GM18505 (cell line): ENCODE measurements around the gene KCNQ4.

ENCODE experiments used
- ATAC-seq: cut with Tn5 transposase; IDR thresholded peaks from one replicate; pipeline ENCODE4 v1.9.1; 2021; ENCODE audit not compliant: unreplicated experiment
- POLR2A ChIP-seq: IDR thresholded peaks from 4 replicates; pipeline ENCODE4 v1.6.1; 2011; ENCODE audit warnings: borderline replicate concordance; ENCODE audit not compliant: insufficient read depth, insufficient read length; ENCODE audit errors: extremely low read depth

The KCNQ4 gene

DNA sequence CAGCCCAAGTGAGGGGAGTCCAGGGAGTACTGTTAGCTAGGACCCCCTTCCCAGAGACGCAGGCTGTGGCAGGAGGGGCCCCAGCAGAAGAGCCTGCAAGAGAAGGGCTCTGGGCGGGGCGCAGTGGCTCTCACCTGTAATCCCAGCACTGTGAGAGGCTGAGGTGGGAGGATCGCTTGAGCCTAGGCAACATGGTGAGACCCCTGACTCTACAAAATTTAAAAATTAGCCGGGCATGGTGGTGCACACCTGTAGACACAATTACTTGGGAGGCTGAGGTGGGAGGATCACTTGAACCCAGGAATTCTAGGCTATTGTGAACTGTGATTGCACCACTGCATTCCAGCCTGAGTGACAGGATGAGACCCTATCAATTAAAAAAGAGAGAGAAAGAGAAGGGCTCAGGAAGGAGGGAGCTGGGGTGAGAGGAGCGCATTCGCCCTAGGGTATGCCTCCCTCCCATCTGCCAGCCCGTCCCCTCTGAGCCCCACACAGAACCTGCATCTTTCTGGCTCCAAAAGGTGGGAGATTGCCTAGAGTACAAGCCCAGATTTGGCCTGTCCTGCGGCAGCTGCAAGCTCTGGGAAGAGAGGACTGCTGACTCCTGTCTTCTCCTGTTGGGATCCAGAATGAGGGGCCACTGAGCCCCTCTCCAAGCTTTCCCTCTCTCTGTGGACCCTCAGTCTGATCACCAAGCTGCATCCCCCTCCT lies 3.6 kb downstream of the KCNQ4 start:
- TF ChIP-seq POLR2A: no peak
- no peak for ATAC-seq

DNA sequence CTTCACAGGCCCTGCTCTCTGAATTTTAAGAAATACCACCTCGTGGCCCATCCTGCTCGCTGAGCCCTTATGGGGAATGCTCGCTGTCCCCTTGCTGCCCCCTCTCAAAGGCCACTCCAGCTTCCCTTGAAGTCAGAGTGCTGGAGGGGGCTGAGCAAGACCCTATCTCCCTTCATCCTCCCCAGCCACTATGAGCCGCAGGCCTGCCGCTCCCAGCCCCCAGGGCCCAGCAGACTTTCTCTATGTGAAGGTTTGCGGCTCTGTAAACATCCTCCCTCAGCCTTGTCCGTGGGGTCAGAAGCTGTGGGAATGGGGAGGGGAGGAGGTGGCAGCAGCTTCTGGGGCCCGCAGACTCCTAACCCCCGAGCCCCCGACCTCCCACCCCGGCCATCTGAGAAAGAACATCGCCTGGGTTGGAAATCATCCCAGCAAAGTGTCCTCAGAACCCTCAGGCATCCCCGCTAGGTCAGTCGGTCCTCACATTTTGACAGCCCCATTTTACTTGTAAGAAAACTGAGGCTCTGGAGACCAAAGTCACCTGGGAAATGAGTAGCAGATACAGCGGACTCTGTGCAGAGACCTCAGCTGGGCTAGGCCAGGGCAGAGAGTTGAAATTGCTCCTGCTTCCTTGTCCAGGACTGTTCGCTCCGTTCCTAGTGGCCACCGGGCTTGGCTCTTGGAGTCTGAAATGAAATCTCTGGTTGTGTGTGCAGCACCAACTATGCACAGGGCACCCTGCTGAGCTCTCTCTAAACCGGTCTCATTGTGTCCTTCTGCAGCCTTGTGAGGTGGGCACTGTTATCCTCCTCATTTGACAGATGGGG lies 4.4 kb downstream of the KCNQ4 start:
- TF ChIP-seq POLR2A: no peak

DNA sequence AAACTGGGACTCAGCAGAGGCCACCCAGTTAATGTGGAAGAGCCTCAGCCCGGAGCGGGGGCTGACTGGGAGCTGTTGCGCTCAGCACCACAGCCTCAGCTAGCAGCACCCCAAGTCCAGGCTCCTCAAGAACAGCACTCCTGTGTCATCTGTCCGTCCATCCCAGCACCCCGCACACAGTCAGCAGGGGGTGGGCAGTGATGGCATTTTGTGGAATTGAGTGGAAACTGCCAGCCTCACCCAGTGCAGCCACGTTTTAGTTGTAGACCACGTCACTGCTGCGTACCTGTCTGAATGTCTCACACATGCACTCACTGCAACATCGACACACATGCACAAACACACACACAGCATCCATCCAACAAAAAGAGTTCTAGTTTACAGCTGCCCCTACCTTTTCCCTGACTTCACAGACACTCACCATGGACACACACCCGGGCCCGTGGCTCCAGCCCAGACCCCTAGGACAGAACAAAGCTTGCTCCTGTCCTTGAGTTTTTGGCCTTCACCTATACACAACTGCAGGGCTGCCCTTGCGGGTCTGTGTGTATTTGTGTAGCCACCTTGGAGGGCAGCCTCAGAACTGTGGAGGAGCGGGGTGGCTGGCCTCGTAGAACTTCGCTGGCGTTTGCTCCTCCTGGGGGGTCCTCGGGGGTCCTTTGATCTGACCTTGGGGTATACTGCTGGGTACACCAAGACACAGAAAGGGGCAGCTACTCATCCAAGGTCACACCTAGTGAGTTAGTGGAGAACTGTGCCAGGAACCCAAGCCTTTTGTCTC lies 5.2 kb downstream of the KCNQ4 start:
- ATAC-seq: no peak
- no peak for TF ChIP-seq POLR2A

More for the DNA sequence above, 4.4 kb downstream of the KCNQ4 start:
- no peak for ATAC-seq

DNA sequence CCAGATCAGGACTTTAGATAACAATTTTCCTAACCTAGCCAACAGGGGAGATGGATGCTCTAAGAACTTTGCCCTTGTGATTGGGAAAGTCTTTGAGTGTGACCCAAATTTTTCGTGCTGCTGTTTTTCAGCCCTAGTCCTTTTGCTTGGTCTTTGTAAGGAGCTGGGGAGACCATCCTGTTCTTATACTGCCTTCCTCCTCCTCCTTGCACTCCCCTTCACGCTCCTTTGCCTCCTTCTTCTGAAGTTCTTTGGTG lies 5.7 kb downstream of the KCNQ4 start:
- TF ChIP-seq POLR2A: no peak
- no peak for ATAC-seq

DNA sequence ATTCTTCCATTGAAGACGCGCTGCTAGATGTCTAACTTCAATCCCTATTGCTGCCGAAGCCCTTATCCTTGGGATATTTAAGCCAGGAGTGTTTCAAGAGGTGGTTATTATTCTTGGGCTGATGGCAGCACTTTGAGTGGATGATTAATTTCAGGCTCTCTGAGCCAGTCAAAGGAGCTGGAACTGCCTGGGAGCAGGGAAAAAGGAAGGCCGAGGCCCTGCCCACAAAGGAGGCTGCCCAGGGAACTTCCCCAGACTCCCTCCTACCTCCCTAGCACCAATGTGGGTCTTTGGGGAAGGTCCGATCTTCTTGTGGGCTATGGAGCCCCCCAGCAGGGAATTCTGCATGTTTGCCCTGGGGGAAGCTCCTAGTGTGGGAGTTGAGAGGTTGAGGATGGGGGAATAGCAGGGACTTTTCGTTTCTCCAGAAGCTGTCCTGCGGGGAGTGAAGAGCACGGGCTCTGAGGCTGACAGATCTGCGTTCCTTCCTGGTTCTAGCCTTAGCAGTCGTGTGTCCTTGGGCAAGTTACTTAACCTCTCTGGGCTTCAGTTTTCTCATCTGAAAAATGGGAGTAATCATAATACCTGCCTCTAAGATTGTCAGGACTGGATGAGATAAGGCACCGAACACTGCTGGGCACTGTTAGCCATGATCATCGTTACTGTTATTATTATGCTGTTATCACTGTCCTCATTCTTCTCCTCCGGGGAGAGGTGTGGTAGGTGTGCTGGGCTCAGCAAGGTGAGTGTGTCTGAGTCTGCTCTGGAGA lies 6.3 kb downstream of the KCNQ4 start:
- no peak for TF ChIP-seq POLR2A
- ATAC-seq: no peak

DNA sequence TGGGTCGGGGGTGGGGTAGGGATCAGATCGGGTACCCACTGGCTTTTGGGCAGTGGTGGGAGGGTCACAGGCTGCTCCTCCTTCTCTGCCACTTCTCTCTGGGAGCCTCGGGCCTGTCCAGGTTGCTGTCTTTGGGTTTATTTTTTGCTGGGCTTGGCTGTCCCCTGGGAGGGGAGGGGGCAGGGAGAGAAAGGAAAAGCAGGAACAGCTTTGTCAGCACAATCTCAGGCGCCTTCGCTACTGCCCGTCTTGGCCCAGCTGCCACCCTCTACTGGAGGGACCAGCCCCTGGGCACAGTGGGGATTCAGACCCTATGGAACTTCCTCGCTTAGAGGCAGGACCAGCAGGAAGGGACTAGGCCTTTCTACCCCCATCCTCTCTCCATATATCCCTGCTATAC lies 8.4 kb downstream of the KCNQ4 start:
- no peak for ATAC-seq
- TF ChIP-seq POLR2A: no peak

DNA sequence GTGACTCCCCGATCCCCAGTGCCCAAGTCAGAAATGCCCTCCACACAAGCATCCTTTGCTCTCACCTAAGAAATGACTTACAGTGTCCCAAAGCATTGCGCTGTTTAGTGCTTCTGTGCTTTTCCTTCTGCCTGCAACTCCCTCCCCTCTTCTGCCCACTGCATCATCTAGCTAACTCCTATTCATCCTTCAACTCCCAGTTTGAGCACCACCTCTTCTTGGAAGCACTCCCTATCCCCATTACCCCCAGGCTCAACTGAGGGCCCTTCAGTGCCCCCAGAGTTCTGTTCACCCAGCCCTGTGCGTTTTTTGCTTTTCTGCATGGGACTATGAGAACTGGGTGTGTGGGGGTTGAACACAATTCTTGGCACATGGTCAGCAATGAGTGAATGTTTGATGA lies 10.0 kb downstream of the KCNQ4 start:
- TF ChIP-seq POLR2A: no peak
- no peak for ATAC-seq

DNA sequence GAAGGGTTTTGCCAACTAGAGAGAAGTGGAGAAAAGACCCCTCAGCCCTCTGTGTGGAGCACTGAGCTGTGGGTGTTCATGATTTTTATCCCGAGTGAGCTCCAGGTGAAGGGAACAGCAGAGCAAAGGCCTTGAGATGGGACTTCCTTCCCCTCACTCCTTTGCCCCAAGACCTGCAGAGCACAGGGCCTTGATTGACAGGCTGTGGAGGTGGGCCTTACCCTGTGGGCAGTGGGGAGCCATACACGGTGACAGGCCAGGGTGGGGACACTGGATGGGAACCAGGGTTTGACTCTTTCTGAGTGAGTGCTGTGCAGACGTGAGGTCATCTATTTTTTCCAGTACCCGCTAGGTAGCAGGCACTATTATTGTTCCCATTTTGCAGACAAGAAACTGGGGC lies 10.5 kb downstream of the KCNQ4 start:
- no peak for ATAC-seq

DNA sequence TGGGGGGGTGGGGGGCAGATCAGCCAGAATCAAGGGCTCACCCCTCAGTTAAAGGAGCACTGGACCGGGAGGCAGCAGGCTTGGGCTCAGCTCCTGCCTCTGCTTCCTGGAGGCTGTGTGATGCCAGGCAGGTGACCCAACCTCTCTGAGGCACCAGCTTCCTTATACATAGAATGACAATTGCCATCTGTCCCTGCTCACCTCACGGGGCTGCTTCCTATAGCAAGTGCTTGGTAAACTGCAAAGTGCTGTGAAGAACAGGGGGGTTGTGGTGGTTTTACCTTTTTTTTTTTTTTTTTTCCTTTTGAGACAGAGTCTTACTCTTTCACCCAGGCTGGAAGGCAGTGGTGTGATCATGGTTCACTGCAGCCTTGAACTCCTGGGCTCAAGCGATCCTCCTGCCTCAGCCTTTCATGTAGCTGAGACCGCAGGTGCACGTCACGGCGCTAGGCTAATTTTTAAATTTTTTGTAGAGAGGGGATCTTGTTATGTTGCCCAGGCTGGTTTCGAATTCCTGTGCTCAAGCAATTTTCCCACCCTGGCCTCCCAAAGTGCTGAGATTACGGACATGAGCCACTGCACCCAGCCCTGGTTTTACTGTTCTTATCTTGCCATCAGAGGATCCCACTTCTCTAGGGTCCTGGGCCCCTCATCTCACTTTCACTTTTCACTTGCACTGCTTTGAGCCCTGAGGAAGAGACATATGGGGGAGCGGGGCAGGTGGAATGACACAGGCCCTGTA lies 11.6 kb downstream of the KCNQ4 start:
- TF ChIP-seq POLR2A: peak; percentile 10
- no peak for ATAC-seq

More for the DNA sequence above, 10.5 kb downstream of the KCNQ4 start:
- no peak for TF ChIP-seq POLR2A

DNA sequence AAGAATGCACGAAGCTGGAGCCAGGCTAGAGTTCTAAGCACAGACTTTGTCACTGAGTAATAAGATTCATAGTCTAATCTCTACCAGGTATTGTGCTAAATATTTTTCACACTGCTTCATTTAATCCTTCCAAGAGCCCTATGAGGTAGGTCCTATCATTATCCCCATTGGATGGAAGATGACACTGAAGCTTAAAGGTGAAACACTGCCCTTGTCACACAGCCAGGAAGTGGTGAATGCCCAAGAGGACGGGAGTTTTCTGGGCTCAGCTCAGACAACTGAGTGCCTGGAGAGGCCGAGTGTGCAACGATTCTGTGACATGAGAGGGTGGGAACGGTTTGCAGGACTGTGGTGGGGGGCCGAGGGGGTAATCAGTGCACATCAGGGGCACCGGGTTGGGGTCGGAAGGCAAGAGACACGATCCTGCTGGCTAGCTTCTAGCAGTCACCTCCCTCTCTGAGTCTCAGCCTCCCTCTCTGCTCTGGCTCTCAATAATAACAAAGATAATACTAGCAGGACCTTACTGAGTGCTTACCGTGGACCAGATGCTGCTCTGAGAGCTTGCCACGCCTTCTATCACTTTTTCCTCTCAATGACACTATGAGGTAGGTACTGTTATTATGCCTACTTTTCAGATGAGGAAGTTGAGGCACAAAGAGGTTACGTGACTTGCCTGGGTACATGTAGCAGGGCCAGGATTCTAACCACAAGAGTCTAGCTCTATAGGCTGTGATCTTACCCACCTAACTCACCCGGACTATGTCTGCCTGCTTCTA lies 12.4 kb downstream of the KCNQ4 start:
- ATAC-seq: no peak

DNA sequence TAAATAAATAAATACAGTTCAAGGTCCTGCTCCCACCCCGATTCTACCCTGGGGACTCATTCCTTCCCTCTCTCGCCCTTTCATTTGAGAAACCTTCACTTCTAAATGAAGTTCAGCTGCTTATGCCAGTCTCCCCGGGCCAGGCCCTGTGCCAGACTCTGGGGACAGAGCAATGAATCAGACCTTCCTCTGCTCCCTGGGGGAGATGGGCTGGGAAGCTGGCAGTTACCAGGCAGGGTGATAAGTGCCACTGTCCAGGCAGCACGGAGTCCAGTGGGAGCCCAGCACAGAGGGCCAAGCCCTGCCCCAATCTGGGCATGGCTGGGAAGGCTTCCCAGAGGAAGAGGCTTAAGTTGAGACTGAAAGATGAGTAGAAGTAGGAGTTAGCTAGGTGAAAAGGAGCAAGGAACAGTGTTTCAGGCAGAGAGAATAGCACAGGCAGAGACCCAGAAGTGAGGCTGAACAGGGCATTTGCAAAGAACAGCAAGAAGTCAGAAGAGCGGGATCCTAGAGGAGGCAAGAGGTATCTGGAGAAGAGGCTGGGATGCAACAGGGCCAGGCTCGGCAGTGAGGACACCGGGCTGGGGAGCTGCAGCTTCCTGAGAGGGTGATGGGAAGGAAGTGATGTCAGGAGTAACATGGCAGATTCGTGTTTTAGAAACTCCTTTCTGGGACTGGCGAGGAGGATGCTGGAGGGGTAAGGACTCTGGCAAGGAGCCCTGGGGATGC lies 13.5 kb downstream of the KCNQ4 start:
- no peak for ATAC-seq
- TF ChIP-seq POLR2A: no peak

More for the DNA sequence above, 12.4 kb downstream of the KCNQ4 start:
- peak; percentile 16 for TF ChIP-seq POLR2A
